ENCODE results near the gene MPG.

DNA sequence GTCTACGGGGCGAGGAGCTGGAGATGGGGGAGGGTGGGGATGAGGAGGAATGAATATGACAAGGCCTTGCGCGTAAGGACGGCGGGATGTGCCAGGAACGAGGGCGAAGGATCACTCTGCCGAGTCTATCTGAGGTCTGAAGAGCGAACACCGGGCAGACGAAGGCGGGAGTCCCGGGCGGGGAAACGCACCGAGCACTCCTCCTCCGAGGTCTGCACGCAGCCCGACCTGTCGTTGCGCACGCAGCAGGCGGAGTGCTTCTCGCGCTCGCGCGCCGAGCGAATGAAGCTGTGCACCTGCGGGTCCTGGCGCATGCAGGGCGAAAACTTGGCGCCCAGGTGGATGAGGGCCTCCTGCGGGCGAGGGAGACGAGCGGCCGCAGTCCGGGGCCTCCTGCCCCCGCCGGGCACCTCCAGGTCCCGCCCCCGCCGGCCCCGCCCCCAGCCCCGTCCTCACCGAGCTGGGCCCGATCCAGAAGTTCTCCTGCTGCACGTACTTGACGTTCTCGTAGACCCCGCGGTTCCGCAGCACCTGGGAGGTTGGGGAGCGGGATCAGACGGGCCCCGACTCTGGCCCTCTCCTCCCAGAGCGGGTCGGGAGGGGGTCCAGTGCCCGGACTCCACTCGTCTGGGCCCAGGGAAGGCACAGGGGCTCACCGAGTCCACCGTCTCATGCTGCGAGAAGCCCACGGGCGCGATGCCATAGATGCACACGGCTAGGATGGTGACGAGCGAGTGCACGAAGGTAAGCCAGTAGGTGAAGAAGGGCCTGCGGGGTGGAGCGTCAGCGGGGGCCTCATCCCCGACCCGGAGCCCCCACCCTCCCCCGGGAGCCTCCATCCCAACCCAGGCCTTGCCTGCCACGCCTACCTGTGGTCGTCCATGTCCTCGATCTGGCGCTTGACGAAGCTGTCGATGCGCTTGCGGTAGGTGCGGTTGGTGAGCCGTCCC lies 16.8 kb upstream of the MPG start:
- TF ChIP-seq EZH2 (IDR thresholded peaks at IDR 0.05; ENCODE audit: low read depth, low read length, severe bottlenecking) (no peak), CTCF (IDR thresholded peaks at IDR 0.05; ENCODE audit: control extremely low read depth in 1 of 3, insufficient read depth in 1 of 3, low read depth in 1 of 3, low read length in 3 of 3) (no peak), POLR2A (IDR thresholded peaks at IDR 0.05; ENCODE audit: control extremely low read depth in 1 of 2, low read depth in 2 of 2, low read length in 2 of 2) (no peak), NRF1 (IDR thresholded peaks at IDR 0.05; ENCODE audit: low read depth, low read length) (no peak), TAF1 (IDR thresholded peaks at IDR 0.05; ENCODE audit: low read depth, low read length) (no peak), KDM5A (IDR thresholded peaks at IDR 0.05; ENCODE audit: low read length) (no peak), GABPA (IDR thresholded peaks at IDR 0.05; ENCODE audit: borderline replicate concordance, insufficient read depth, low read length) (no peak), POLR2AphosphoS5 (IDR thresholded peaks at IDR 0.05; ENCODE audit: low read depth, low read length) (no peak), EP300 (IDR thresholded peaks at IDR 0.05; ENCODE audit: borderline replicate concordance in 1 of 2, low read depth in 2 of 2, low read length in 2 of 2) (no peak), CHD2 (IDR thresholded peaks at IDR 0.05; ENCODE audit: low read length) (no peak)
- TF ChIP-seq, protein P1, sequence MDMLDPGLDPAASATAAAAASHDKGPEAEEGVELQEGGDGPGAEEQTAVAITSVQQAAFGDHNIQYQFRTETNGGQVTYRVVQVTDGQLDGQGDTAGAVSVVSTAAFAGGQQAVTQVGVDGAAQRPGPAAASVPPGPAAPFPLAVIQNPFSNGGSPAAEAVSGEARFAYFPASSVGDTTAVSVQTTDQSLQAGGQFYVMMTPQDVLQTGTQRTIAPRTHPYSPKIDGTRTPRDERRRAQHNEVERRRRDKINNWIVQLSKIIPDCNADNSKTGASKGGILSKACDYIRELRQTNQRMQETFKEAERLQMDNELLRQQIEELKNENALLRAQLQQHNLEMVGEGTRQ (IDR thresholded peaks at IDR 0.05; ENCODE audit: low read length): no peak

All from H1 (cell line).